Keratinocyte (primary cell): ENCODE results near the gene ACACA. TPM values are rescaled to one million over a fixed set of nuclear protein-coding genes. Genes with fewer than 3 reads are reported as not detected.

ENCODE experiments used
- DNase-seq: peaks from one replicate; pipeline ENCODE4 v3.0.0-alpha.2; 2011; ENCODE audit warnings: low read depth, missing footprints, low spot score
- FAIRE-seq: peaks from 2 replicates; lab custom pipeline; 2011; peaks lifted over from hg19 to GRCh38; lab: Jason Lieb, UNC
- H2AFZ ChIP-seq: 2 replicates; pipeline ENCODE4 v1.6.0; 2012; ENCODE audit warnings: low read length, control low read depth, inconsistent platforms; ENCODE audit not compliant: control insufficient read depth
- H3K27ac ChIP-seq: 2 replicates; pipeline ENCODE4 v1.5.1; 2011; ENCODE audit warnings: low read length; ENCODE audit not compliant: control insufficient read depth, insufficient read depth
- H3K27me3 ChIP-seq: 3 replicates; pipeline ENCODE4 v1.6.0; 2011; ENCODE audit warnings: low read length; ENCODE audit not compliant: control insufficient read depth, insufficient read depth; ENCODE audit errors: extremely low read depth
- H3K36me3 ChIP-seq, 2 experiments: 2 replicates in 1 of 2; 3 replicates in 1 of 2; pipeline ENCODE4 v1.5.1; 2011; ENCODE audit warnings: low read length in 2 of 2, mild to moderate bottlenecking in 1 of 2; ENCODE audit not compliant: control insufficient read depth in 2 of 2, insufficient read depth in 2 of 2; ENCODE audit errors: extremely low read depth in 1 of 2
- H3K4me1 ChIP-seq: 3 replicates; pipeline ENCODE4 v1.5.1; 2011; ENCODE audit warnings: low read length; ENCODE audit not compliant: control insufficient read depth, insufficient read depth; ENCODE audit errors: extremely low read depth
- H3K4me2 ChIP-seq: 3 replicates; pipeline ENCODE4 v1.6.0; 2011; ENCODE audit warnings: low read depth, low read length; ENCODE audit not compliant: control insufficient read depth, insufficient read depth; ENCODE audit errors: extremely low read depth
- H3K4me3 ChIP-seq, 3 experiments: fragments of 200-600 bp in 1 of 3; sonication (generic) in 1 of 3; 2 replicates in 2 of 3; 3 replicates in 1 of 3; pipeline ENCODE4 v1.5.1; 2011 to 2016; ENCODE audit warnings: low read length in 3 of 3, mild to moderate bottlenecking in 3 of 3, control low read depth in 2 of 3, inconsistent platforms in 1 of 3, low read depth in 1 of 3, mixed read lengths in 1 of 3, mixed run types in 1 of 3, moderate library complexity in 1 of 3; ENCODE audit not compliant: control insufficient read depth in 2 of 3, insufficient read depth in 2 of 3; ENCODE audit errors: extremely low read depth in 1 of 3
- H3K79me2 ChIP-seq: 2 replicates; pipeline ENCODE4 v1.6.0; 2012; ENCODE audit warnings: low read length; ENCODE audit not compliant: control insufficient read depth, insufficient read depth
- H3K9ac ChIP-seq: 3 replicates; pipeline ENCODE4 v1.6.0; 2011; ENCODE audit warnings: low read length; ENCODE audit not compliant: control insufficient read depth, insufficient read depth; ENCODE audit errors: extremely low read depth
- H3K9me1 ChIP-seq: 3 replicates; pipeline ENCODE4 v1.6.0; 2011; ENCODE audit warnings: low read length; ENCODE audit not compliant: control insufficient read depth, insufficient read depth; ENCODE audit errors: extremely low read depth
- H3K9me3 ChIP-seq: 2 replicates; pipeline ENCODE4 v1.5.1; 2012; ENCODE audit warnings: low read depth, low read length; ENCODE audit not compliant: control insufficient read depth
- H4K20me1 ChIP-seq: 3 replicates; pipeline ENCODE4 v1.6.0; 2011; ENCODE audit warnings: low read length; ENCODE audit not compliant: control insufficient read depth, insufficient read depth; ENCODE audit errors: extremely low read depth
- EZH2 ChIP-seq: IDR thresholded peaks from one replicate; pipeline ENCODE4 v1.6.1; 2012; ENCODE audit warnings: inconsistent platforms, mild to moderate bottlenecking, low read length, moderate library complexity
- dilution Hi-C: fragments of 300-500 bp; cut with MboI; formaldehyde crosslinking; loops from one replicate; pipeline ENCODE4 v1.7.0; 2020; ENCODE audit warnings: low sequenced_read_pairs; ENCODE audit not compliant: extremely low pct_ligation_motif_present
- polyA plus RNA-seq, 5 experiments: library from polyadenylated mRNA; depleted of rRNA in 3 of 5; stranded (reverse) in 3 of 5; stranded (forward) in 1 of 5; unstranded in 1 of 5; fragments of >200 nt; gene quantifications; 1 replicate in 1 of 5; 2 replicates in 3 of 5; 3 replicates in 1 of 5; pipeline versions ENCODE4 v1.2.1 to v1.2.3, GENCODE V29; 2011 to 2012; ENCODE audit warnings: missing spikeins in 2 of 5, low read depth in 1 of 5, low replicate concordance in 1 of 5
- TF ChIP-seq, protein P1 (sequence below), 3 experiments: IDR thresholded peaks in 1 of 3; conservative IDR thresholded peaks in 1 of 3; optimal IDR thresholded peaks in 1 of 3; 2 replicates in 2 of 3; 3 replicates in 1 of 3; pipeline versions ENCODE3 to v1.5.1; 2011; ENCODE audit warnings: low read length in 3 of 3, mild to moderate bottlenecking in 3 of 3, moderate library complexity in 2 of 3, control low read depth in 1 of 3, inconsistent platforms in 1 of 3; ENCODE audit not compliant: insufficient read depth in 2 of 3; ENCODE audit errors: extremely low read depth in 1 of 3

ACACA gene
- polyA plus RNA-seq, 1 donor (not counting 4 experiments of a cell fraction or from before 2014, with no cell fraction given): 85.8 TPM

DNA sequence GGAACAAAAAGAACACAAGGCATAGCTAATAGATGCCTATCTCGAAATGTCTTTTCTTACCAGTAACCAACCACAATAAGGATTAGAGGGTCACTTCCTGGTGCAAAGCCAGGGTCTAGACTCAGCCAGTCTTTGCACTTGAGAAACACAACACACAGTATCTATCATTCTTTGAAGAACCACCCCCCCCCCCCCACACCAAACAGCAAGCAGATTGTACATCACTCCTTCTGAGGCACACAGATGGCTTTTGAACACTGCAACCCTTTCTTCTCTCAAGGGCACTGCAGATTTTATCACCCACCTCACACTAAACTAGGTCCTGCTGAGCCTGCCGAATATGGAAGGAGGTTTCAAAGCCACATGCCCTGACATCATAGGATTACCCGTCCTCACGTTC lies 312.2 kb downstream of the ACACA start:
- H3K27ac ChIP-seq: no peak overlapping the region
- no peaks in the 10 kb centered on the region for H3K79me2 ChIP-seq
- FAIRE-seq: no peak
- H3K9me1 ChIP-seq: no peaks in the 10 kb centered on the region
- dilution Hi-C loops: no loop called here
- no peaks in the 10 kb centered on the region for H3K27me3 ChIP-seq
- no peak overlapping the region for H3K9ac ChIP-seq
- no peaks in the 10 kb centered on the region for H3K9me3 ChIP-seq
- H3K4me2 ChIP-seq: no peak overlapping the region
- H3K4me3 ChIP-seq: no peak overlapping the region
- H4K20me1 ChIP-seq: no peaks in the 10 kb centered on the region
- no peak overlapping the region for H2AFZ ChIP-seq
- no peaks in the 10 kb centered on the region for H3K4me1 ChIP-seq
- TF ChIP-seq, protein P1, sequence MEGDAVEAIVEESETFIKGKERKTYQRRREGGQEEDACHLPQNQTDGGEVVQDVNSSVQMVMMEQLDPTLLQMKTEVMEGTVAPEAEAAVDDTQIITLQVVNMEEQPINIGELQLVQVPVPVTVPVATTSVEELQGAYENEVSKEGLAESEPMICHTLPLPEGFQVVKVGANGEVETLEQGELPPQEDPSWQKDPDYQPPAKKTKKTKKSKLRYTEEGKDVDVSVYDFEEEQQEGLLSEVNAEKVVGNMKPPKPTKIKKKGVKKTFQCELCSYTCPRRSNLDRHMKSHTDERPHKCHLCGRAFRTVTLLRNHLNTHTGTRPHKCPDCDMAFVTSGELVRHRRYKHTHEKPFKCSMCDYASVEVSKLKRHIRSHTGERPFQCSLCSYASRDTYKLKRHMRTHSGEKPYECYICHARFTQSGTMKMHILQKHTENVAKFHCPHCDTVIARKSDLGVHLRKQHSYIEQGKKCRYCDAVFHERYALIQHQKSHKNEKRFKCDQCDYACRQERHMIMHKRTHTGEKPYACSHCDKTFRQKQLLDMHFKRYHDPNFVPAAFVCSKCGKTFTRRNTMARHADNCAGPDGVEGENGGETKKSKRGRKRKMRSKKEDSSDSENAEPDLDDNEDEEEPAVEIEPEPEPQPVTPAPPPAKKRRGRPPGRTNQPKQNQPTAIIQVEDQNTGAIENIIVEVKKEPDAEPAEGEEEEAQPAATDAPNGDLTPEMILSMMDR (optimal IDR thresholded peaks at IDR 0.05 in 1 of 3, IDR thresholded peaks at IDR 0.05 in 1 of 3, conservative IDR thresholded peaks at IDR 0.05 in 1 of 3; ENCODE audit: extremely low read depth in 1 of 3, insufficient read depth in 2 of 3, low read length in 3 of 3): no peak
- TF ChIP-seq EZH2: no peak
- DNase-seq: no peak
- peaks cover 46 to 50% of the 10 kb centered on the region in 2 experiments for H3K36me3 ChIP-seq

DNA sequence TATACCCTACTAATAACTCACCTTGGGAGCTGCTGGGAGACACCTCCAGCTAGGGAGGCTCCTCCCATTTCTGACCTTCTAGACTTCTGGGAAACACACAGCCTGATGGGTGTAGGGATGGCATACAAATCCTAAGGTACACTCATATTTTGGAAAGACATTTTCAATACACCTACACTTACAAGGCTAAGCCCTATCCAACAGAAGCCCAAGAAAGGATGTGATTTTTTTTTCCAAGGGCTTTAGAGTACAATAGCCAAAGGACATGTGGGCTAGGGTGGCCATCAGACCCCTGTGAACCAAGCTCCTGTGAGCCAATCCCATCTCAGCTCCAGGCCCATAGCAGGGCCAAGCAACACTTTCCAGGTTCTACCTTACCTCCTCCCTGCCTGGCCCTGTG lies 313.9 kb downstream of the ACACA start:
- no peak overlapping the region for H3K9ac ChIP-seq
- H4K20me1 ChIP-seq: no peaks in the 10 kb centered on the region
- H2AFZ ChIP-seq: no peak overlapping the region
- no peaks in the 10 kb centered on the region for H3K9me1 ChIP-seq
- H3K4me2 ChIP-seq: no peak overlapping the region
- no peak overlapping the region for H3K27ac ChIP-seq
- H3K36me3 ChIP-seq: peaks cover 40 to 52% of the 10 kb centered on the region in 2 experiments
- peaks cover 4% of the 10 kb centered on the region for H3K4me1 ChIP-seq
- no peaks in the 10 kb centered on the region for H3K27me3 ChIP-seq
- DNase-seq (no peak), FAIRE-seq (no peak)
- H3K9me3 ChIP-seq: no peaks in the 10 kb centered on the region
- TF ChIP-seq, protein P1 (optimal IDR thresholded peaks at IDR 0.05 in 1 of 3, IDR thresholded peaks at IDR 0.05 in 1 of 3, conservative IDR thresholded peaks at IDR 0.05 in 1 of 3; ENCODE audit: extremely low read depth in 1 of 3, insufficient read depth in 2 of 3, low read length in 3 of 3): no peak
- TF ChIP-seq EZH2: no peak
- dilution Hi-C loops: no loop called here
- no peak overlapping the region for H3K4me3 ChIP-seq
- no peaks in the 10 kb centered on the region for H3K79me2 ChIP-seq
